Measurements from ENCODE around the gene RPS15. TPM values are rescaled to one million over a fixed set of nuclear protein-coding genes. Genes with fewer than 3 reads are reported as not detected.

Gene RPS15
- total RNA-seq, 6 experiments from 2014 or later: 334 to 1,615 (median 355) TPM

DNA sequence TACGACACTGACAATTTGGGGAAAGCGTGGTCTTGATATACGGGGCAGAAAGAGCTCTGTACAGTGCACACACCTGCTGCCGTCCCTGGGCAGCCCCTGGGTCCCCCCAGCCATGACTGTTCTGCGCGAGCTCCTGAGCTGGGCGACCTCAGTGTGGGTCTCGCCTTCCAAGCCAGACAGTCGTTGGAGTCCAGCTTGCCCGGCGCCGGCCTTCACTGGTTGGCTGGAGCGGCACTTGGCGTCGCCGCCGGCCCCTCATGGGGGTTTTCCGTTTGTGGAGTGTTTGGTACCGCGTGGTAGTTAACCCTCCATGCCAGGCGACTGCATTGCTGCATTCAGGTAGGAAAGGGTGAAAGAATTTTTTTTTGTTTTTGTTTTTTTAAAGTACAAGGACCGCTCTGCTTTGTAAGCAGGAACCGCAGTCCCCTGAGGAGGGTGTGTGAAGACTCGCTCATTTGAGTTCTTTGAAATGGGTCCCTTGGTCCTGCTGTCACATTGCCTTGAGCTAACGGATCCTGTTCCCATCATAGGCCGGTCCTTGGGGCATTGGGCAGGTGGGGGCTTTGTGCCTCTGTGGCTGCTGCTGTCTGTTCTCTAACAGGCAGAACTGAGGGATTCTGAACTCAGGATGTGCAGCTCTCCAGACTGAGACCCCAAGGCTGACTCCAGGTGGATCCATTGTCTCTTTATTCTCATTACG lies 10.8 kb upstream of the RPS15 start:
- intact Hi-C loops (cut with DNase I): no loop called here
- DNase-seq: no peak
- no peak overlapping the region for H3K27ac ChIP-seq
- peaks cover 0 to 21% (median 11%) of the 10 kb centered on the region in 4 donors for H3K4me1 ChIP-seq
- peaks cover 0 to 44% (median 10%) of the 10 kb centered on the region in 4 donors for H3K36me3 ChIP-seq
- H3K27me3 ChIP-seq: no peaks in the 10 kb centered on the region
- no peak for ATAC-seq
- 84% methylated on average over 12 of the region's 27 CpGs for WGBS (ENCODE audit: insufficient coverage, low coverage, low lambda C conversion rate, missing lambda C conversion rate)
- H3K9me3 ChIP-seq: no peaks in the 10 kb centered on the region
- no peak overlapping the region for H3K4me3 ChIP-seq
- TF ChIP-seq POLR2A (IDR thresholded peaks at IDR 0.05): no peak
- TF ChIP-seq, protein P1, sequence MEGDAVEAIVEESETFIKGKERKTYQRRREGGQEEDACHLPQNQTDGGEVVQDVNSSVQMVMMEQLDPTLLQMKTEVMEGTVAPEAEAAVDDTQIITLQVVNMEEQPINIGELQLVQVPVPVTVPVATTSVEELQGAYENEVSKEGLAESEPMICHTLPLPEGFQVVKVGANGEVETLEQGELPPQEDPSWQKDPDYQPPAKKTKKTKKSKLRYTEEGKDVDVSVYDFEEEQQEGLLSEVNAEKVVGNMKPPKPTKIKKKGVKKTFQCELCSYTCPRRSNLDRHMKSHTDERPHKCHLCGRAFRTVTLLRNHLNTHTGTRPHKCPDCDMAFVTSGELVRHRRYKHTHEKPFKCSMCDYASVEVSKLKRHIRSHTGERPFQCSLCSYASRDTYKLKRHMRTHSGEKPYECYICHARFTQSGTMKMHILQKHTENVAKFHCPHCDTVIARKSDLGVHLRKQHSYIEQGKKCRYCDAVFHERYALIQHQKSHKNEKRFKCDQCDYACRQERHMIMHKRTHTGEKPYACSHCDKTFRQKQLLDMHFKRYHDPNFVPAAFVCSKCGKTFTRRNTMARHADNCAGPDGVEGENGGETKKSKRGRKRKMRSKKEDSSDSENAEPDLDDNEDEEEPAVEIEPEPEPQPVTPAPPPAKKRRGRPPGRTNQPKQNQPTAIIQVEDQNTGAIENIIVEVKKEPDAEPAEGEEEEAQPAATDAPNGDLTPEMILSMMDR (IDR thresholded peaks at IDR 0.05): no peak

DNA sequence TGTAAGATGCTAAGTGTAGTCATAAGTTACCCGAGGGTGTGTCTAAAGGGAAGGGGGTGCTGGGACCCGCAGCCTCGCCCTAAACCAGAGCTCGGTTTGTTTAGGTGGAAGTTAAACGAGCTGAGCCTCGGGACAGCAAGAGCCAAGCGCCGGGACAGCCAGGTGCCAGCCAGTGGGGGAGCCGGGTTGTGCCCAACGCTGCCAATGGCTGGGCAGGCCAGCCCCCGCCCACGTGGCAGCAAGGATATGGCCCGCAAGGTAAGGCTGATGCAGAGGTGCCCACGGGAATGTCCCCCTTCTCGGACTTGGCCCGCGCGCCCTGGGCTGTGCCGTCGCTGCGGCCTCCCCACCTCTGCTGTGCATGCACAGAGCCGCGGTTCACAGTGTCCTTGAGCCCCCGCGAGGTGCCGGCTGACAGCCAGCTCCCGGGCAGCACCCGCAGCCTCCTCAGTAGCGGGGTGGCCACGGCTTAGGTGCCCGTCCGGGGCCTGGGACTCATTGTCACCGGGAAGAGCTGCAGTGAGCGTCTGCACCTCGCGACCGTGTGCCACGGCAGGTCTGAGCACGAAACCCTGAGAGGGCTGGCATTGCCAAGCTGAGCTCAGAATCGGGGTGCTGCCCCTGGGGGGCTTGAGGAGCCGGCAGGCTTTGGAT lies 9.3 kb upstream of the RPS15 start:
- 72% methylated on average over 9 of the region's 41 CpGs for WGBS (ENCODE audit: insufficient coverage, low coverage, low lambda C conversion rate, missing lambda C conversion rate)
- intact Hi-C loops (cut with DNase I): no loop called here
- Histone ChIP-seq H3K4me1 (peaks cover 0 to 12% (median 11%) of the 10 kb centered on the region in 4 donors), H3K36me3 (peaks cover 0 to 50% (median 14%) of the 10 kb centered on the region in 4 donors), H3K4me3 (no peak overlapping the region), H3K27ac (no peak overlapping the region), H3K9me3 (no peaks in the 10 kb centered on the region), H3K27me3 (no peaks in the 10 kb centered on the region)
- no peak for TF ChIP-seq POLR2A (IDR thresholded peaks at IDR 0.05)
- TF ChIP-seq, protein P1 (IDR thresholded peaks at IDR 0.05): no peak
- no peak for ATAC-seq
- DNase-seq: no peak

DNA sequence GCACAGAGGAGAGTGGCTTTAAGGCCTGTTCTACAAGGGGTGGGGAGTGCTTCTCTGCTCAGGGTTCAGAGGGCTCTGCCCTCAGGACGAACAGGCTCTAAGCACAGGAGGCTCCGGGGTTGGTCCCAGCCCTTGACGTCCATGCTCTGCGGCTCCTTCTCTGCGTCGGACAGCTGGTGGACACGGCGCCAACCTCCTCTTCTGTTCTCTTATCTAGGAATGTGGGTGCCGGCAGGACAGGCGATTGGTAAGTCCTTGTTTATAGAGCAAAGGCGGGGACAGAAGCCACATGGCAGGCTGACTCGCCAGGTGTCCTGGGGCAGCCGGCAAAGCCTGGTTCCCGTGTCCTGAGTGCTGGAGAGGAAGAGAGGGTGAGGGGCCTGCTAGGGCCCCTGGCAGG lies 8.4 kb upstream of the RPS15 start:
- no peaks in the 10 kb centered on the region for H3K9me3 ChIP-seq
- H3K27ac ChIP-seq: no peak overlapping the region
- TF ChIP-seq, protein P1 (IDR thresholded peaks at IDR 0.05): no peak
- no peak for TF ChIP-seq POLR2A (IDR thresholded peaks at IDR 0.05)
- intact Hi-C loops (cut with DNase I): no loop called here
- peaks cover 0 to 51% (median 14%) of the 10 kb centered on the region in 4 donors for H3K36me3 ChIP-seq
- no peaks in the 10 kb centered on the region for H3K27me3 ChIP-seq
- peak; percentile 10 to 69 (median 24) for ATAC-seq
- H3K4me1 ChIP-seq: peaks cover 0 to 5% (median 5%) of the 10 kb centered on the region in 4 donors
- 55% methylated on average over 4 of the region's 14 CpGs for WGBS (ENCODE audit: insufficient coverage, low coverage, low lambda C conversion rate, missing lambda C conversion rate)
- no peak overlapping the region for H3K4me3 ChIP-seq
- no peak for DNase-seq

DNA sequence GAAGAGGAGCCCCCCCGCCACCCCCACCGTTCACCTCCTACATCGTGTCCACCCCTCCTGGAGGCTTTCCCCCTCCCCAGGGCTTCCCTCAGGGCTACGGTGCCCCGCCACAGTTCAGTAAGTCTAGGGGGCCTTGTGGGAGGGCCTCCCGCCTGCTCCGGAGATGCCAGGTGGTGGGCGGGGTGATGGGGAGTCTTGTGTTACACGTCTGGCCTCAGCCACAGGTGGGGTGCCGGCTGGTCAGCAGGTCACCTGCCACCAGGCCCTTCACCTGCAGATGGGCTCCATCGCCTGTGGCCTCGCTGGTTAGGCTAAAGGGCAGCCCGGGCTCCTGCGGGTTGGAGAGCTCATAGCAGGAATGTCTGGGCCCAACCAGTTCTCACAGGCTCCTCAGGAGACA lies 8.0 kb upstream of the RPS15 start:
- peaks cover 0 to 51% (median 12%) of the 10 kb centered on the region in 4 donors for H3K36me3 ChIP-seq
- H3K9me3 ChIP-seq: no peaks in the 10 kb centered on the region
- no peaks in the 10 kb centered on the region for H3K27me3 ChIP-seq
- 93% methylated on average over 5 of the region's 14 CpGs for WGBS (ENCODE audit: insufficient coverage, low coverage, low lambda C conversion rate, missing lambda C conversion rate)
- H3K4me3 ChIP-seq: no peak overlapping the region
- no peak for TF ChIP-seq POLR2A (IDR thresholded peaks at IDR 0.05)
- TF ChIP-seq, protein P1 (IDR thresholded peaks at IDR 0.05): no peak
- peaks cover 0 to under 1% (median under 1%) of the 10 kb centered on the region in 4 donors for H3K4me1 ChIP-seq
- DNase-seq (no peak), ATAC-seq (no peak)
- intact Hi-C loops (cut with DNase I): no loop called here
- no peak overlapping the region for H3K27ac ChIP-seq

Data from right lobe of liver (tissue), 6 donors.